GM12892 (cell line): ENCODE measurements around the gene VASP.
A peak's percentile ranks its signal among the peaks of the same experiment; 100 is the strongest.

Experiments used
- POLR2A ChIP-seq: IDR thresholded peaks from 2 replicates; pipeline ENCODE4 v1.6.1; 2011; ENCODE audit warnings: low read depth, low read length, control low read depth
- TAF1 ChIP-seq: IDR thresholded peaks from 2 replicates; pipeline ENCODE4 v1.6.1; 2011; ENCODE audit warnings: low read depth, mild to moderate bottlenecking, control low read depth, low read length, borderline replicate concordance

DNA sequence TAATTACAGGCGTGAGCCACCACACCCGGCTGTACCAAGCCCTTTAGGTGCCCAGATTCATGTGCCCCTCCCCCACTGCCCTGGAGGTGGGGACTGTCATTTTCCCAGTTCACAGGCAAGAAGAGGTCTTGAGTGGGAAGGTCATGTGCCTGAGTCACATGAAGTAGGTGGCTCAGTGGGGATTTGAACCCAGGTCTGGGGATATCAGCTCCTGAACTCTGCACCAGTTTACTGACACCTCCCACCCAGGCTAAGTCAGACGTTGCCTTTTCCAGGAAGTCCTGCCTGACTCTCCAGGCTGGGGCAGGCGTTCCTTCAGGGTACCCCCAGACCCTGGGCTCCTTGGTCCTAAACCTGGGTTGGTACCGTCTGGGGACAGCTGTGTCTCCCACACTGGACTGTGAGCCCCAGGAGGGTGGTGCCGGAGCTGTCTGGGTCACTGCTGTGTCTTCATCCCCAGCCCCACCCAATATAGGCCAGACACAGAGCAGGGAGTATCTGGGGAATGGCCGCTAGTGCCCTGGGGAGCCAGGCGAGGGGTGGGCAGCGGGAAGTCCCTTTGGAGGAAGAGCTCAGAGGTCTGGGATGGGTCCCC, 8.6 kb downstream of the VASP start:
- 0 out of 2 replicates have a peak, but pooled peaks have one; percentile 12 for TF ChIP-seq POLR2A
- no peak for TF ChIP-seq TAF1
